Measurements from ENCODE around the gene TBC1D4.

TBC1D4 gene

GRCh38 chr13:75495938-75496337 is 14.0 kb upstream of the TBC1D4 start:
- no peak for TF ChIP-seq CTCF (IDR thresholded peaks at IDR 0.05; ENCODE audit: low read depth, low read length)
- DNase-seq (ENCODE audit: extremely low read depth, low read depth), result peak; percentile 43

- no peak for TF ChIP-seq CTCF (IDR thresholded peaks at IDR 0.05; ENCODE audit: low read depth, low read length)
- no peak for DNase-seq (ENCODE audit: extremely low read depth, low read depth)
Measured at GRCh38 chr13:75494491-75494890, 12.5 kb upstream of the TBC1D4 start.

GRCh38 chr13:75493156-75493555 is 11.2 kb upstream of the TBC1D4 start:
- no peak for TF ChIP-seq CTCF (IDR thresholded peaks at IDR 0.05; ENCODE audit: low read depth, low read length)
- DNase-seq (ENCODE audit: extremely low read depth, low read depth), result no peak

GRCh38 chr13:75492389-75492788 is 10.4 kb upstream of the TBC1D4 start:
- DNase-seq (ENCODE audit: extremely low read depth, low read depth), result no peak
- no peak for TF ChIP-seq CTCF (IDR thresholded peaks at IDR 0.05; ENCODE audit: low read depth, low read length)

- no peak for TF ChIP-seq CTCF (IDR thresholded peaks at IDR 0.05; ENCODE audit: low read depth, low read length)
- no peak for DNase-seq (ENCODE audit: extremely low read depth, low read depth)
Measured at GRCh38 chr13:75491376-75491775, 9.4 kb upstream of the TBC1D4 start.

GRCh38 chr13:75489502-75490263 is 7.7 kb upstream of the TBC1D4 start:
- peak; percentile 45 for DNase-seq (ENCODE audit: extremely low read depth, low read depth)
- TF ChIP-seq CTCF (IDR thresholded peaks at IDR 0.05; ENCODE audit: low read depth, low read length), result no peak

GRCh38 chr13:75486146-75487062 is 4.4 kb upstream of the TBC1D4 start:
- no peak for DNase-seq (ENCODE audit: extremely low read depth, low read depth)
- no peak for TF ChIP-seq CTCF (IDR thresholded peaks at IDR 0.05; ENCODE audit: low read depth, low read length)

Measured in AG09319 (cell line).